GM21390 (cell line): ENCODE results near the gene NYAP1.
"Not testable (repeated sequence)": the region's sequence is repeated elsewhere in the genome, so short reads cannot be mapped to it uniquely, and the experiment has no call there.

Experiments used
- ATAC-seq: cut with Tn5 transposase; IDR thresholded peaks from one replicate; pipeline ENCODE4 v1.9.1; 2021; ENCODE audit not compliant: unreplicated experiment

NYAP1 gene

GRCh38 chr7:100540073-100540723, 56.5 kb downstream of the NYAP1 start:
- ATAC-seq = no peak

GRCh38 chr7:100541309-100541708, 57.6 kb downstream of the NYAP1 start:
- ATAC-seq = not testable (repeated sequence)

- no peak for ATAC-seq
Observed at GRCh38 chr7:100543586-100543985, 59.9 kb downstream of the NYAP1 start.

- ATAC-seq = no peak
Observed at GRCh38 chr7:100544386-100544785, 60.7 kb downstream of the NYAP1 start.
